Progenitor cell of endocrine pancreas (in vitro differentiated cells): ENCODE data around the gene GABRB3. TPM values are rescaled to one million over a fixed set of nuclear protein-coding genes. Genes with fewer than 3 reads are reported as not detected.

Experiments
- DNase-seq: peaks from one replicate; pipeline ENCODE4 v3.0.0; 2021; ENCODE audit warnings: low spot score; ENCODE audit not compliant: unreplicated experiment
- H3K27ac Mint-ChIP-seq: 2 replicates; pipeline ENCODE4 v1.8.0; 2021; ENCODE audit warnings: mild to moderate bottlenecking, moderate library complexity, mixed read lengths
- H3K27me3 Mint-ChIP-seq: 2 replicates; pipeline ENCODE4 v1.8.0; 2021; ENCODE audit warnings: mixed read lengths
- H3K36me3 Mint-ChIP-seq: 2 replicates; pipeline ENCODE4 v1.8.0; 2022; ENCODE audit warnings: mixed read lengths; ENCODE audit not compliant: insufficient read depth
- H3K4me1 Mint-ChIP-seq: 2 replicates; pipeline ENCODE4 v1.8.0; 2021; ENCODE audit warnings: low read depth, mixed read lengths
- H3K4me3 Mint-ChIP-seq: 2 replicates; pipeline ENCODE4 v1.8.0; 2021; ENCODE audit warnings: low read depth, mild to moderate bottlenecking, moderate library complexity, mixed read lengths
- H3K9me3 Mint-ChIP-seq: 2 replicates; pipeline ENCODE4 v1.8.0; 2021; ENCODE audit warnings: low read depth, mixed read lengths
- total RNA-seq: library from RNA; stranded (reverse); gene quantifications from 2 replicates; pipeline ENCODE4 v1.2.1, GENCODE V29; 2021
- TF ChIP-seq, protein P1 (sequence below): fragments of 200-600 bp; sonication (generic); IDR thresholded peaks from one replicate; pipeline ENCODE4 v1.5.0; 2021; ENCODE audit warnings: antibody characterized with exemption, mild to moderate bottlenecking; ENCODE audit not compliant: unreplicated experiment

GABRB3 gene
- total RNA-seq, 1 donor from 2014 or later, result 20.9 TPM

DNA sequence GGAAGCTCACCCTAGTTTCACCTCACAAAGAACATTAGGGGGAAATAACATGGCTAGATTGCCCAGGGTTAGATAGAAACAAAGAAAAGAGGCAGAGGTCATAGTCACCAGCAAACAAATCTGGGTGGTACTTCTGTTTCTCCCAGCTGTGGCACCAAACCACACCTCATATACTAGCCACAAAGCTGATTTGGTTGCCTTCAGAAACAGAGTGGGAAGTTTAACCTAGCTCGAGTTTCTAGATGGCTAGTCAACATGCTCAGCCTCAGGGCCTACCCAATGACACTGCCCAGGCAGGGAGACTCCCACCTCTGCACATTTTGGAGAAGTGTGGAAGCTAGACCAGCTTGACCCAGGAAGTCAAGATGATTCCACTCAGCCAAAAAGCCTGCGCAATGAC lies 174.2 kb downstream of the GABRB3 start:
- no peak for DNase-seq
- H3K9me3 Mint-ChIP-seq, result peaks cover 19% of the 10 kb centered on the region
- TF ChIP-seq, protein P1, sequence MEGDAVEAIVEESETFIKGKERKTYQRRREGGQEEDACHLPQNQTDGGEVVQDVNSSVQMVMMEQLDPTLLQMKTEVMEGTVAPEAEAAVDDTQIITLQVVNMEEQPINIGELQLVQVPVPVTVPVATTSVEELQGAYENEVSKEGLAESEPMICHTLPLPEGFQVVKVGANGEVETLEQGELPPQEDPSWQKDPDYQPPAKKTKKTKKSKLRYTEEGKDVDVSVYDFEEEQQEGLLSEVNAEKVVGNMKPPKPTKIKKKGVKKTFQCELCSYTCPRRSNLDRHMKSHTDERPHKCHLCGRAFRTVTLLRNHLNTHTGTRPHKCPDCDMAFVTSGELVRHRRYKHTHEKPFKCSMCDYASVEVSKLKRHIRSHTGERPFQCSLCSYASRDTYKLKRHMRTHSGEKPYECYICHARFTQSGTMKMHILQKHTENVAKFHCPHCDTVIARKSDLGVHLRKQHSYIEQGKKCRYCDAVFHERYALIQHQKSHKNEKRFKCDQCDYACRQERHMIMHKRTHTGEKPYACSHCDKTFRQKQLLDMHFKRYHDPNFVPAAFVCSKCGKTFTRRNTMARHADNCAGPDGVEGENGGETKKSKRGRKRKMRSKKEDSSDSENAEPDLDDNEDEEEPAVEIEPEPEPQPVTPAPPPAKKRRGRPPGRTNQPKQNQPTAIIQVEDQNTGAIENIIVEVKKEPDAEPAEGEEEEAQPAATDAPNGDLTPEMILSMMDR, result no peak
- H3K27me3 Mint-ChIP-seq, result no peaks in the 10 kb centered on the region
- peaks cover 2% of the 10 kb centered on the region for H3K36me3 Mint-ChIP-seq
- no peaks in the 10 kb centered on the region for H3K4me1 Mint-ChIP-seq
- no peak overlapping the region for H3K27ac Mint-ChIP-seq
- H3K4me3 Mint-ChIP-seq, result no peak overlapping the region

DNA sequence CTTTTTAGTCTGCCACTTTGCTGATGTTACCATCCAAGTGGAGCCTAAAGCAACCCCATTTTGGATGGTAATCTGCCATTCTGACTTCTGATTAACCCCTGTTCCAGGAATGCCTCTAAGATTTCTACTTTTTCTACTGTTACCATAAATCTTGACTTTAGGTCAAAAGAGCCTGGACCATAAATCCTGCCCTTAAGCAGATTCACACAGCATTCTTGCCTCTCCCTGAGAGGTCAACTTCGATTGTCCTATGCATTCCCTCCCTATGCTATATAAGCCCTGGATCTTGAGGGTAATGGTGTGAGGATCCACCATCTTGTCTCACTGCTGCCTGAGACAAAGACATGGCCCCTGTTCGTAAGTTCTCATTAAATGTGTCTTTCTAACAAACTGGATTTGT lies 177.3 kb downstream of the GABRB3 start:
- Mint-ChIP-seq H3K27ac (no peak overlapping the region), H3K4me3 (no peak overlapping the region), H3K27me3 (no peaks in the 10 kb centered on the region), H3K4me1 (no peaks in the 10 kb centered on the region), H3K9me3 (peaks cover 6% of the 10 kb centered on the region), H3K36me3 (no peaks in the 10 kb centered on the region)
- DNase-seq, result no peak
- TF ChIP-seq, protein P1, result no peak

- no peaks in the 10 kb centered on the region for H3K9me3 Mint-ChIP-seq
- H3K27me3 Mint-ChIP-seq, result no peaks in the 10 kb centered on the region
- TF ChIP-seq, protein P1, result no peak
- no peak for DNase-seq
- H3K4me3 Mint-ChIP-seq, result no peak overlapping the region
- no peaks in the 10 kb centered on the region for H3K36me3 Mint-ChIP-seq
- H3K27ac Mint-ChIP-seq, result no peak overlapping the region
- H3K4me1 Mint-ChIP-seq, result no peaks in the 10 kb centered on the region
Measured at GRCh38 chr15:26590676-26591075, 182.2 kb downstream of the GABRB3 start.

DNA sequence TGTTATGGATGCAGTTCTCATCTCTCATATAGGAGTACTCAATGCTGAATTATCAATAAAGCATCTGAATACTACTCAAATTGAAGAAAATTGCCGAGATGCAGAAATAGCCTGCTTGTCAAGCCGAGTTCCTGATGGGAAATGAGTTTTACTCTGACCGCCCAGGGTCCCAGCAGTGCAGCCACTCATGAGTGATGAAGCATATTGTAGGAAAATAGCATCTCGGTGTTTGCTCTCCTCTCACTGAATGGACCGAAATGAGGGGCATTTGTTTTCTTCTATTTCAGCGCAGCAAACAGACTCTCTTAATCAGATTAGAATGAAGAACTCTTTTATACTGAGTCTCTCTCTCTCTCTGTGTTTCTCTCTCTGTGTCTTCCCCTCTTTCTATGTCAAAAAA lies 190.0 kb downstream of the GABRB3 start:
- DNase-seq, result no peak
- no peak overlapping the region for H3K27ac Mint-ChIP-seq
- H3K36me3 Mint-ChIP-seq, result peaks cover 1% of the 10 kb centered on the region
- no peak overlapping the region for H3K4me3 Mint-ChIP-seq
- H3K9me3 Mint-ChIP-seq, result no peaks in the 10 kb centered on the region
- H3K27me3 Mint-ChIP-seq, result no peaks in the 10 kb centered on the region
- H3K4me1 Mint-ChIP-seq, result peaks cover 4% of the 10 kb centered on the region
- TF ChIP-seq, protein P1, result no peak

- no peaks in the 10 kb centered on the region for H3K27me3 Mint-ChIP-seq
- no peak overlapping the region for H3K4me3 Mint-ChIP-seq
- H3K4me1 Mint-ChIP-seq, result peaks cover 4% of the 10 kb centered on the region
- H3K36me3 Mint-ChIP-seq, result peaks cover 1% of the 10 kb centered on the region
- H3K9me3 Mint-ChIP-seq, result no peaks in the 10 kb centered on the region
- no peak overlapping the region for H3K27ac Mint-ChIP-seq
- TF ChIP-seq, protein P1, result no peak
- no peak for DNase-seq
Measured at GRCh38 chr15:26580943-26581342, 191.9 kb downstream of the GABRB3 start.
